ENCODE measurements around the gene NCBP1.
"Not testable (repeated sequence)": the region's sequence is repeated elsewhere in the genome, so short reads cannot be mapped to it uniquely, and the experiment has no call there.

The NCBP1 gene

GRCh38 chr9:97632985-97633858 lies at the start of gene NCBP1, which contains the start of gene TSTD2:
NCBP1 (plus strand) TSS chr9:97633821; CDS start chr9:97633882, 61 bp downstream.
TSTD2 (minus strand) TSS chr9:97633368; CDS start chr9:97627562, 5,806 bp downstream.
- DNase-seq = peak; percentile 98

GRCh38 chr9:97584778-97585177 lies 48.8 kb upstream of the NCBP1 start:
- DNase-seq = not testable (repeated sequence)

GRCh38 chr9:97586909-97587308 lies 46.7 kb upstream of the NCBP1 start:
- peak; percentile 7 for DNase-seq

GRCh38 chr9:97591535-97591934 lies 42.1 kb upstream of the NCBP1 start:
- DNase-seq = no peak

GRCh38 chr9:97592126-97592525 lies 41.5 kb upstream of the NCBP1 start:
- DNase-seq = no peak

GRCh38 chr9:97593960-97594359 lies 39.7 kb upstream of the NCBP1 start:
- no peak for DNase-seq

GRCh38 chr9:97594381-97594921 lies 39.2 kb upstream of the NCBP1 start:
- DNase-seq = no peak

GRCh38 chr9:97596906-97597305 lies 36.7 kb upstream of the NCBP1 start:
- no peak for DNase-seq

GRCh38 chr9:97598461-97599288 lies 34.9 kb upstream of the NCBP1 start:
- peak; percentile 82 for DNase-seq

GRCh38 chr9:97599314-97599846 lies 34.2 kb upstream of the NCBP1 start:
- DNase-seq = no peak

GRCh38 chr9:97600531-97601227 lies 32.9 kb upstream of the NCBP1 start:
- DNase-seq = no peak

GRCh38 chr9:97601228-97601898 lies 32.3 kb upstream of the NCBP1 start:
- DNase-seq = no peak

GRCh38 chr9:97602430-97602829 lies 31.2 kb upstream of the NCBP1 start:
- no peak for DNase-seq

- DNase-seq = no peak
Measured at GRCh38 chr9:97604901-97605645, 28.5 kb upstream of the NCBP1 start.

- no peak for DNase-seq
Measured at GRCh38 chr9:97615439-97616072, 18.1 kb upstream of the NCBP1 start.

GRCh38 chr9:97617939-97618416 lies 15.6 kb upstream of the NCBP1 start:
- no peak for DNase-seq

- not testable (repeated sequence) for DNase-seq
Measured at GRCh38 chr9:97620063-97620462, 13.6 kb upstream of the NCBP1 start.

GRCh38 chr9:97622483-97622882 lies 11.1 kb upstream of the NCBP1 start:
- DNase-seq = not testable (repeated sequence)

GRCh38 chr9:97623946-97624345 lies 9.7 kb upstream of the NCBP1 start:
- no peak for DNase-seq

- DNase-seq = no peak
Measured at GRCh38 chr9:97625620-97626019, 8.0 kb upstream of the NCBP1 start.
